ENCODE results near the gene SYPL1. TPM values are rescaled to one million over a fixed set of nuclear protein-coding genes. Genes with fewer than 3 reads are reported as not detected.

SYPL1 gene
- total and polyA plus RNA-seq, 2 donors (not counting 1 experiment from before 2014, with no cell fraction given) = 58.5 to 130 TPM

Other genes with a start within 250 kb of the SYPL1 start
- 37.0 and 40.6 TPM in 2 replicates for gene ATXN7L1, start 235.7 kb downstream of the SYPL1 start, total RNA-seq
- 4.6 and 7.1 TPM in 2 replicates for gene ATXN7L1, start 235.7 kb downstream of the SYPL1 start, polyA plus RNA-seq
- 0.34 and 1.1 TPM in 2 replicates for gene CDHR3, start 149.0 kb downstream of the SYPL1 start, total RNA-seq
- 1.8 and 2.6 TPM in 2 replicates for gene CDHR3, start 149.0 kb downstream of the SYPL1 start, polyA plus RNA-seq
- gene NAMPT, start 172.7 kb upstream of the SYPL1 start, total RNA-seq = 48.8 and 54.9 TPM in 2 replicates
- gene NAMPT, start 172.7 kb upstream of the SYPL1 start, polyA plus RNA-seq = 11.6 and 58.4 TPM in 2 replicates

All from B cell (primary cell).